ENCODE data around the gene RASAL2. TPM values are rescaled to one million over a fixed set of nuclear protein-coding genes. Genes with fewer than 3 reads are reported as not detected.

RASAL2 gene
- total RNA-seq, 2 experiments from 2014 or later: not detected

DNA sequence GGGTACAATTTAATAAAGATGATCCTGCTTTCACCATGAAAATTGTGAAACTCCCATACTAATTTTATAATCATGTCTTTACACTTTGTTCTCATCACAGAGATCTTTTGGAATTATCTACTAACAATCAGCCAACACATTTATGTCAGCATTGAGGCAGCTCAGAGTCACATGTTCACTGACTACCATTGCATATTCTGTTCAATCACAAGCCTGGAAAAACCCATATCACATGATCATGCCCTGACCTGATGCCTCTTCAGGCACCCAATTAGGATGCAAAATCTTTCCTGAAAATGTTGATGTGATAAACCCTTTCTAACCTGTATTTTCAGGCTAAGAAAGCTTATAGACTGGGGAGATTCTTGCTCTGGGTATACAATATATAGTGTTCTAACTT lies 21.6 kb upstream of the RASAL2 start:
- no peaks in the 10 kb centered on the region for H3K27me3 Mint-ChIP-seq
- POLR2A ChIA-PET: no interaction called here
- intact Hi-C loops (cut with micrococcal nuclease): no loop called here
- no peak overlapping the region for H3K27ac Mint-ChIP-seq
- no peaks in the 10 kb centered on the region for H3K36me3 Mint-ChIP-seq (ENCODE audit: low read depth)
- no peak for DNase-seq
- no peak for ATAC-seq
- no peaks in the 10 kb centered on the region for H3K4me1 Mint-ChIP-seq (ENCODE audit: low read depth)
- CTCF ChIA-PET: no interaction called here
- H3K4me3 Mint-ChIP-seq: no peak overlapping the region
- no peaks in the 10 kb centered on the region for H3K9me3 Mint-ChIP-seq
- TF ChIP-seq, protein P1, sequence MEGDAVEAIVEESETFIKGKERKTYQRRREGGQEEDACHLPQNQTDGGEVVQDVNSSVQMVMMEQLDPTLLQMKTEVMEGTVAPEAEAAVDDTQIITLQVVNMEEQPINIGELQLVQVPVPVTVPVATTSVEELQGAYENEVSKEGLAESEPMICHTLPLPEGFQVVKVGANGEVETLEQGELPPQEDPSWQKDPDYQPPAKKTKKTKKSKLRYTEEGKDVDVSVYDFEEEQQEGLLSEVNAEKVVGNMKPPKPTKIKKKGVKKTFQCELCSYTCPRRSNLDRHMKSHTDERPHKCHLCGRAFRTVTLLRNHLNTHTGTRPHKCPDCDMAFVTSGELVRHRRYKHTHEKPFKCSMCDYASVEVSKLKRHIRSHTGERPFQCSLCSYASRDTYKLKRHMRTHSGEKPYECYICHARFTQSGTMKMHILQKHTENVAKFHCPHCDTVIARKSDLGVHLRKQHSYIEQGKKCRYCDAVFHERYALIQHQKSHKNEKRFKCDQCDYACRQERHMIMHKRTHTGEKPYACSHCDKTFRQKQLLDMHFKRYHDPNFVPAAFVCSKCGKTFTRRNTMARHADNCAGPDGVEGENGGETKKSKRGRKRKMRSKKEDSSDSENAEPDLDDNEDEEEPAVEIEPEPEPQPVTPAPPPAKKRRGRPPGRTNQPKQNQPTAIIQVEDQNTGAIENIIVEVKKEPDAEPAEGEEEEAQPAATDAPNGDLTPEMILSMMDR (IDR thresholded peaks at IDR 0.05): no peak

DNA sequence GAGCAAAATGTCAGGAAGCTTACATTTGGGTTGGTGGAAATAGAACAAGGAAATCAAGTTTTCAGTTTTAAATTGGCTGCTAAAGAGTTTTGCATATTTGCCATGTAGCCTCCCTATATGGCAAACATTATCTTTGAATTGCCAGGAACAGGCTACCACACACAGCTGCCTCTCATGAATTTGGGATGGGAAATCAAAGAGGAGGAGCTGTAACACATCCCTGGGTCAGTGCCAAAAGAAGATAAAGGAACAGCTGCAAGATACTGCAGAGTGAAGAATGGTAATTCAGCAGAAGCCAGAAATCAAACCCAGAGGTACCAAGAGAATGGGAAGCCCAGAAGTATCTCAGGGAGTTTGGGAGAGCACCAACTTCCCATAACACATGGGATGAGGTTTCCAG lies 18.6 kb upstream of the RASAL2 start:
- no peaks in the 10 kb centered on the region for H3K4me1 Mint-ChIP-seq (ENCODE audit: low read depth)
- intact Hi-C loops (cut with micrococcal nuclease): no loop called here
- H3K4me3 Mint-ChIP-seq: no peak overlapping the region
- ChIA-PET CTCF (no interaction called here), POLR2A (no interaction called here)
- H3K9me3 Mint-ChIP-seq: no peaks in the 10 kb centered on the region
- TF ChIP-seq, protein P1 (IDR thresholded peaks at IDR 0.05): no peak
- no peak overlapping the region for H3K27ac Mint-ChIP-seq
- no peaks in the 10 kb centered on the region for H3K27me3 Mint-ChIP-seq
- no peaks in the 10 kb centered on the region for H3K36me3 Mint-ChIP-seq (ENCODE audit: low read depth)
- ATAC-seq: no peak
- no peak for DNase-seq

DNA sequence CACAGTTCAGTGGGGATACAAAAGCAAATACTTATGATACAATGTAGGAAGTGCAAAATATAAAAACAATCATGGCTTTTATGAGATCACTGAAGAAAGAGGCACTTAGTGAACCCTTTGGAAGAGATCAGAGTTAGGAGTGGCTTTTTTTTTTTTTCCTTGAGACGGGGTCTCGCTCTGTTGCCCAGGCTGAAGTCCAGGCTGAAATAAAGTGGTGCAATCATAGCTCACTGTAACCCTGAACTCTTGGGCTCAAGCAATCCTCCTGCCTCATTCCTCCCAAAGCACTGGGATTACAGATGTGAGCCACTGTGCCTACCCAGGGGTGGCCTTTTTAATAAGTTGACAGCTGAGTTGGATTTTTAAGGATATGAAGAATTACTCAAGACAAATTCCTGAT lies 17.3 kb upstream of the RASAL2 start:
- no peaks in the 10 kb centered on the region for H3K9me3 Mint-ChIP-seq
- no peak overlapping the region for H3K4me3 Mint-ChIP-seq
- H3K4me1 Mint-ChIP-seq (ENCODE audit: low read depth): no peaks in the 10 kb centered on the region
- ATAC-seq (no peak), DNase-seq (no peak)
- H3K27me3 Mint-ChIP-seq: no peaks in the 10 kb centered on the region
- TF ChIP-seq, protein P1 (IDR thresholded peaks at IDR 0.05): no peak
- no peak overlapping the region for H3K27ac Mint-ChIP-seq
- ChIA-PET CTCF (no interaction called here), POLR2A (no interaction called here)
- no peaks in the 10 kb centered on the region for H3K36me3 Mint-ChIP-seq (ENCODE audit: low read depth)
- intact Hi-C loops (cut with micrococcal nuclease): no loop called here

DNA sequence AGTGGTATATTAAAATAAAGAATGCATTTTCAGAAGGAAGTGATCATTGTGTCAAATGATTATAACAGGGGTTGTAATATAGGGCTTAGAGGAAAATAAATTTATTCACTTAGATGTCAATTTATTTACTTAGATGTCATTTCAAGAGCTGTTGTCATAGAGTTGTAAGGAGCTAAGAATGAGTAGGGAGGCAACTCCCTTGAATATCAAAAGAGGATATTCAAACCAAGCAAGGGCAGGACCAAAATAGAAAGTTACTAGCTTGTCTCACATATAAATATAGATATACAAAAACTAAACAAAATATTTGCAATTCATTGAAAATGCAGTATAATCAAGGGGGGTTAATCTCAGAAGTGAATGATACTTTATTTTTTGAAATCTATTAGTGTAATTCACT lies 16.0 kb upstream of the RASAL2 start:
- ChIA-PET POLR2A (no interaction called here), CTCF (no interaction called here)
- no peak overlapping the region for H3K27ac Mint-ChIP-seq
- H3K4me1 Mint-ChIP-seq (ENCODE audit: low read depth): no peaks in the 10 kb centered on the region
- H3K9me3 Mint-ChIP-seq: no peaks in the 10 kb centered on the region
- no peak overlapping the region for H3K4me3 Mint-ChIP-seq
- TF ChIP-seq, protein P1 (IDR thresholded peaks at IDR 0.05): no peak
- ATAC-seq (no peak), DNase-seq (no peak)
- no peaks in the 10 kb centered on the region for H3K27me3 Mint-ChIP-seq
- intact Hi-C loops (cut with micrococcal nuclease): no loop called here
- H3K36me3 Mint-ChIP-seq (ENCODE audit: low read depth): no peaks in the 10 kb centered on the region

DNA sequence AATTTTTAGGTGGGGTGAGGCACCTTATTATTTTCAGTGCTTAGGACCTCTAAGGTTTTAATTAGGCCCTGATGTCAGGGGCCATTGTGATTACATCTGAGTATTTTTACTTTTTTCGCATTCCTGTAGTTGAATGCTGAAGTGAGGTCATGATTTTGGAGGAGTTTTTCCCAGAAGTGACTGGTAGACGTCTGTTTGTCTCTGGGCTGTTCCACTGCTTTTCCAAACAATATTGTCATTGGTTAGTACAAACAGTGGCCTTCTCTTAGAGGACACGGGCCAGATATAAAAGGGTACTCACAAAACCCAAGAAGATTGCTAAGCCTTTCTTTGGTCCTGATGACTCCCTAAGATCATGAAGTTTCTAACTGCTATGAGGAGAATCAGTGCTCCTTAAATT lies 7.6 kb upstream of the RASAL2 start:
- H3K36me3 Mint-ChIP-seq (ENCODE audit: low read depth): no peaks in the 10 kb centered on the region
- intact Hi-C loops (cut with micrococcal nuclease): no loop called here
- ChIA-PET POLR2A (no interaction called here), CTCF (no interaction called here)
- H3K9me3 Mint-ChIP-seq: peaks cover 7% of the 10 kb centered on the region
- ATAC-seq (no peak), DNase-seq (no peak)
- H3K27me3 Mint-ChIP-seq: peaks cover 7% of the 10 kb centered on the region
- no peak overlapping the region for H3K27ac Mint-ChIP-seq
- TF ChIP-seq, protein P1 (IDR thresholded peaks at IDR 0.05): no peak
- H3K4me1 Mint-ChIP-seq (ENCODE audit: low read depth): no peaks in the 10 kb centered on the region
- no peak overlapping the region for H3K4me3 Mint-ChIP-seq

Measured in activated CD8-positive, alpha-beta T cell treated with anti-CD3 and anti-CD28 coated beads for 36 hours (primary cell).